Spleen (tissue), 11 donors: ENCODE measurements around the gene TANC1. TPM values are rescaled to one million over a fixed set of nuclear protein-coding genes. Genes with fewer than 3 reads are reported as not detected.
A peak's percentile ranks its signal among the peaks of the same experiment; 100 is the strongest.

Experiments used
- DNase-seq: peaks from one replicate; pipeline ENCODE4 v3.0.0-alpha.2; 2020
- H3K27ac ChIP-seq, 8 donors: fragments of 200-600 bp; sonication (generic) in 7 of 8; 1 replicate in 4 of 8; 2 replicates in 4 of 8; pipeline versions ENCODE4 v1.5.0 to v1.8.0; 2016 to 2021; ENCODE audit warnings: inconsistent platforms in 4 of 8, mild to moderate bottlenecking in 4 of 8, moderate library complexity in 1 of 8
- H3K27me3 ChIP-seq, 7 donors: fragments of 200-600 bp; sonication (generic) in 6 of 7; replicated peaks in 1 of 7; 1 replicate in 4 of 7; 2 replicates in 3 of 7; pipeline versions ENCODE4 v1.5.0 to v1.8.0; 2016 to 2021; ENCODE audit warnings: inconsistent platforms in 3 of 7, mild to moderate bottlenecking in 1 of 7
- H3K36me3 ChIP-seq, 6 donors: fragments of 200-600 bp; sonication (generic) in 5 of 6; 1 replicate in 4 of 6; 2 replicates in 2 of 6; pipeline versions ENCODE4 v1.5.0 to v1.8.0; 2016 to 2021; ENCODE audit warnings: inconsistent platforms in 2 of 6
- H3K4me1 ChIP-seq, 6 donors: fragments of 200-600 bp; sonication (generic) in 5 of 6; 1 replicate in 3 of 6; 2 replicates in 3 of 6; pipeline versions ENCODE4 v1.5.0 to v1.8.0; 2016 to 2021; ENCODE audit warnings: inconsistent platforms in 3 of 6
- H3K4me3 ChIP-seq, 8 donors: fragments of 200-600 bp; sonication (generic) in 7 of 8; 1 replicate in 4 of 8; 2 replicates in 4 of 8; pipeline versions ENCODE4 v1.5.0 to v1.8.0; 2016 to 2021; ENCODE audit warnings: inconsistent platforms in 4 of 8, mild to moderate bottlenecking in 4 of 8, moderate library complexity in 2 of 8
- H3K9me3 ChIP-seq, 8 donors: fragments of 200-600 bp; sonication (generic) in 7 of 8; 1 replicate in 4 of 8; 2 replicates in 4 of 8; pipeline versions ENCODE4 v1.5.0 to v1.8.0; 2016 to 2021; ENCODE audit warnings: inconsistent platforms in 4 of 8
- CTCF ChIP-seq, 11 experiments: fragments of 200-600 bp in 7 of 11; fragments of 450-650 bp in 4 of 11; sonication (generic) in 4 of 11; IDR thresholded peaks in 8 of 11; conservative IDR thresholded peaks in 3 of 11; 1 replicate in 7 of 11; 2 replicates in 4 of 11; pipeline versions ENCODE4 v1.4.0 to v1.8.0; 2016 to 2021; ENCODE audit warnings: antibody characterized with exemption in 11 of 11, inconsistent platforms in 4 of 11, mild to moderate bottlenecking in 1 of 11
- POLR2A ChIP-seq, 3 donors: fragments of 450-650 bp; IDR thresholded peaks; one replicate each; pipeline ENCODE4 v1.5.1; 2017; ENCODE audit warnings: antibody characterized with exemption in 3 of 3, mild to moderate bottlenecking in 1 of 3
- POLR2AphosphoS5 ChIP-seq, 3 donors: sonication (generic); formaldehyde crosslinking; IDR thresholded peaks; one replicate each; pipeline ENCODE4 v1.5.1; 2017; ENCODE audit warnings: antibody characterized with exemption in 3 of 3
- WGBS, 5 donors: extraction: QIAGEN DNeasy Blood & Tissue Kit in 3 of 5; methylation state at CpG; one replicate each; pipeline versions ENCODE4 v1.1.5 to v1.1.7; 2013 to 2018; 5-methylcytosine and 5-hydroxymethylcytosine counted together
- intact Hi-C: fragments of 100-400 bp; cut with DNase I; formaldehyde crosslinking; loops from one replicate; pipeline ENCODE4 v1.15.0; 2023; ENCODE audit warnings: low total_unique reads
- polyA plus RNA-seq, 3 donors: library from polyadenylated mRNA; stranded (reverse); fragments of 200-250 nt; gene quantifications; one replicate each; pipeline ENCODE4 v1.2.1, GENCODE V29; 2013
- total RNA-seq, 7 donors: library from RNA; depleted of rRNA in 3 of 7; stranded (reverse); fragments of >200 nt in 3 of 7; fragmentation: NEBNext Ultra II Directional in 4 of 7; extraction: Animal tissue kit (Norgen Biotek cat#: 25700) in 4 of 7; gene quantifications; one replicate each; pipeline versions ENCODE4 v1.1.0 to v1.2.1, GENCODE V29; 2016 to 2021
- donor health status: healthy with polysubstance abuse.
- donor health status: DM: no; HTN: no; CAD: no; lungs with moderate emphysema.
- donor health status: DM: no; HTN: no; CAD: no.
- donor health status: Bipolar disorder and iron deficiency.
- donor health status: healthy.
- donor health status: DM: no; HTN: no; CAD: no.
- donor health status: DM: yes; HTN: yes; CAD: no.

The TANC1 gene
- total and polyA plus RNA-seq, 10 donors, result 3.1 to 28.2 (median 21.7) TPM

- Histone ChIP-seq H3K36me3 (no peaks in the 10 kb centered on the region), H3K4me3 (no peak overlapping the region), H3K9me3 (no peaks in the 10 kb centered on the region), H3K27ac (no peak overlapping the region), H3K4me1 (peaks cover 0 to 54% (median 24%) of the 10 kb centered on the region in 6 donors), H3K27me3 (no peaks in the 10 kb centered on the region)
- no peak for DNase-seq
- 28 to 49% (median 39%) methylated on average over 1 of the region's 1 CpG for WGBS, 5 donors
- intact Hi-C loops, result no loop called here
- TF ChIP-seq CTCF (IDR thresholded peaks at IDR 0.05 in 8 of 11, conservative IDR thresholded peaks at IDR 0.05 in 3 of 11) (no peak), POLR2A (IDR thresholded peaks at IDR 0.05) (no peak), POLR2AphosphoS5 (IDR thresholded peaks at IDR 0.05) (no peak)
Measured at GRCh38 chr2:159129269-159129668, 160.8 kb downstream of the TANC1 start.

GRCh38 chr2:159129824-159130223 is 161.4 kb downstream of the TANC1 start:
- Histone ChIP-seq H3K27me3 (no peaks in the 10 kb centered on the region), H3K9me3 (no peaks in the 10 kb centered on the region), H3K4me3 (no peak overlapping the region), H3K36me3 (no peaks in the 10 kb centered on the region), H3K4me1 (peaks cover 0 to 48% (median 19%) of the 10 kb centered on the region in 6 donors), H3K27ac (peak overlapping the region in 1 of 8 donors; percentile 6)
- WGBS, 5 donors, result 40 to 56% (median 49%) methylated on average over 13 of the region's 13 CpGs
- DNase-seq, result no peak
- TF ChIP-seq POLR2A (IDR thresholded peaks at IDR 0.05) (no peak), CTCF (IDR thresholded peaks at IDR 0.05 in 8 of 11, conservative IDR thresholded peaks at IDR 0.05 in 3 of 11) (no peak), POLR2AphosphoS5 (IDR thresholded peaks at IDR 0.05) (no peak)
- intact Hi-C loops, result no loop called here

- peaks cover 0 to 43% (median 14%) of the 10 kb centered on the region in 6 donors for H3K4me1 ChIP-seq
- TF ChIP-seq POLR2AphosphoS5 (IDR thresholded peaks at IDR 0.05) (no peak), POLR2A (IDR thresholded peaks at IDR 0.05) (no peak), CTCF (IDR thresholded peaks at IDR 0.05 in 8 of 11, conservative IDR thresholded peaks at IDR 0.05 in 3 of 11) (no peak)
- no peak for DNase-seq
- no peak overlapping the region for H3K4me3 ChIP-seq
- no peaks in the 10 kb centered on the region for H3K36me3 ChIP-seq
- intact Hi-C loops, result no loop called here
- no peaks in the 10 kb centered on the region for H3K27me3 ChIP-seq
- 36 to 61% (median 53%) methylated on average over 6 of the region's 6 CpGs for WGBS, 5 donors
- H3K27ac ChIP-seq, result no peak overlapping the region
- no peaks in the 10 kb centered on the region for H3K9me3 ChIP-seq
Measured at GRCh38 chr2:159130302-159130701, 161.9 kb downstream of the TANC1 start.

- peaks cover 0 to 34% (median 12%) of the 10 kb centered on the region in 6 donors for H3K4me1 ChIP-seq
- no peak for DNase-seq
Measured at GRCh38 chr2:159131267-159131913, 162.9 kb downstream of the TANC1 start.

More at GRCh38 chr2:159131267-159131913, 162.9 kb downstream of the TANC1 start:
- H3K27me3 ChIP-seq, result no peaks in the 10 kb centered on the region
- no peak overlapping the region for H3K4me3 ChIP-seq
- intact Hi-C loops, result no loop called here
- TF ChIP-seq POLR2A (IDR thresholded peaks at IDR 0.05), result no peak
- TF ChIP-seq CTCF (IDR thresholded peaks at IDR 0.05 in 8 of 11, conservative IDR thresholded peaks at IDR 0.05 in 3 of 11), result no peak
- TF ChIP-seq POLR2AphosphoS5 (IDR thresholded peaks at IDR 0.05), result no peak
- H3K36me3 ChIP-seq, result no peaks in the 10 kb centered on the region
- WGBS, 5 donors, result 89 to 98% (median 94%) methylated on average over 7 of the region's 7 CpGs
- H3K27ac ChIP-seq, result no peak overlapping the region
- no peaks in the 10 kb centered on the region for H3K9me3 ChIP-seq
